ENCODE measurements around the gene PRPS1L1.

Gene PRPS1L1

DNA sequence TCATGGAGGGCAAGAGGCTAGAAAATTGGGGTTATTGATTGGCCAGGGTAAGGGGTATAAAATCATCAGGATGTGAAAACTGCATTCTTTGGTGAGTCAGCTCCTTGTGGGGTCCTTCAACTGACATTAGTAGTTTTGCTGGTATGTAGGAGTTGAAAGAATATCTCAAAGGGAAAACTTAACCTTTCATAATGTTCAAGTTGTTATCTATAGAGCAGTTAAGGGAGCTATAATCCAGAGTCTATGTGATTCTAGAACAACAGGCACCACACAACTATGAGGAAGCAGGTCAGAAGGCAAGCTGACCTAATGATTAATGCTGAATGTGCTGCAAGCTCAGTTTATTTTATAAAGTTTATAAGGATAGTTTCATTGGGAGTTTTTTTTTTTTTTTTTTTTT lies 13.7 kb downstream of the PRPS1L1 start:
- DNase-seq (ENCODE audit: low read depth): peak; percentile 75

DNA sequence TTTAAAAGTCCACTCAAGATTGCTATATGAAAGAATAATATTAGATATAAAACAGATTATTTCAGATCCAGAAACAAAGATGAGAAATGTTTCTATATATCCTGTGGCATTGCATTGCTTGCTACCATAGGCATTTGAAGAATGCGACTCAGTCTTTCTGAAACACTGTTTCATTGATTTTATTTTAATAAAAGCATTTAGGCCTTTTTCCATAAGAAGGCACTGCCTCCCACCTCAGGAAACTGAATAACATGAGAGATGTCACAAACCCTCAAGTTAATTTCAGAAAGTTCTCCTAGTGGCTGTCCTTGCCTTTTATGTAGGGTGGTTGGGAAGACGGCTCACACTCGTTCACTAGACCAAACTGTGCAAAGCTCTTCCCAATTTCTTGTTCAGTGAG lies 23.3 kb downstream of the PRPS1L1 start:
- peak; percentile 46 for DNase-seq (ENCODE audit: low read depth)

DNA sequence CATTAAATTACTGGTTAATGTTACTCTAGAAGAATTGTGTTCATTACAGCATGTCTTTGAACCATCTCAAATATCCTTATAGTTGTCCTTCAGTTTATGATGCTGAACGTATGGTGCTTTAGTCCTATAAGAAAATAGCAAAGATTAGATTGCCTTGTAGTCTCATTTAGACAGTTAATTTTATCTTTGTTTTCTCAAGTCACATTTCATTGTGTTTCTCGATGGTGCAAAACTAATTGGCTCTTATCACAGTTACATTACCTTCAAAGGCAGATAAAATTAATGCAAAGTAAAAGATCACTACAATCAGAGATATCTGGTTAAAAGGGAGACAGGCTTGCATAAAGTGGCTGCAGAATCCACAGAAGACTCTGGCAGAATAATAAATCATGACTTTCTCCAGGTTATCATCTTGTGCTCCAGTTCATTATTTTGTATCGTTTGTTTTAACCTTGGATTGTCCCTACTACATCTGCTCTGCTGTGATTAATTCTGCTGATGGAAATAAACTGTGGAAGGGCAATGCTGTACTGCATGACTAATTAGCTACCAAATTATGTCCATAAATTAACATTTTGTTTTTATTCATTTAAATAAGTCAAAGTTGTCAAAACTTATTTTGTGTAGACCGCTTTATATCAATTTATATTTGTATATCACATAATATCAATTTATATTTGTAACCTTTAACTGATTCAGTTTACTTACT lies 24.2 kb downstream of the PRPS1L1 start:
- no peak for DNase-seq (ENCODE audit: low read depth)

DNA sequence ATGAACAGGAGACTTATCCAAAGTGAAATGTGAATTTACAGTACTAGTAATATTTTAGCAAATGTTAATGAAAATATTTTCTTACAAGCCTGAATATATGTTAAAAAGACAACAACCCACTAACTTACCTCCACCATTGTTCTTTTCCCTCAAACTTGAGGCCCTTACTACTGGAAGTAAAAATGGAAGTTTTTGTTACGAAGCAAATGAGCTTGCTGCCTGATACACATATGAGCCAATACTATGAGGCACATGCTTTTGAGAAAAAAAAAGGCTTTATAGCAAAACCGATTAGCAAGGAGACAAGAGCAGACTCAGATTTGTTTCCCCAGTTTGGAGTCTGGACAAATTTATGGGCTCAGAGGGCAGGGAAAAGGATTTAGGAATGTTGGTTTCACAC lies 29.0 kb downstream of the PRPS1L1 start:
- no peak for DNase-seq (ENCODE audit: low read depth)

DNA sequence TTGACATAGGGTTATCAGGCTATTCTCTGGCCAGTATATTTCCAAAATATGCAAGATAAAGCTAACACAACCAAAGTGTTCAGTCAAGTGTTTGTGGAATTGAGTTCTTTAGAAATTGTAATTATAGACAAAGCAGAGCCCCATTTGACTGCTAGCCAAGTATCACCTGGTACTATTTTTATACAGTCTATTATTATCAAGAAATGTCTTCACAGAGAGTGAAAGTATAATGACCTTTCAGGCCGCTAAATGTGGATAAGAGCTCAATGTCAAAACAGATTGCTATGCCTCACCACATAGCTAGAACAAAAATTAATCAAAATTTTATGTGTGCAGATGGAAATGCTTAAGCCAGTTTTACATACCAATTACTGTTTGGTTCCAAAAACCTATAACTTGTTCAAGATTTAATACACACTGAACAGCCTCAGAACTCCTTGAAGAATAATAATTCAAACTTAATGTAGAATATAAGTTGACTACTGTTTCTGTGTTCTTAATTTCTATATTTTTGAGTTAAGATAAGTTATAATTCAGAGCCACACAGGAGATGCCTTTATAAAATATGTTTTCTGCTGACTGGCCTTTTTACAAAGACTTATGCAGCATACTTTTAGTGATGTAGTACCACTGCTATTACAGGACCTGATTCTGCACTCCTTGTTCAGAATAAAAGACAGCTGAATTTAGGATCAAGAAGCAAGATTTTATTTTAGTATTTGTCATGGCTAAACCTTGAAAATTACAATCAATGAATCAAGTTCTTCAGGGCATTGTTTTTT lies 31.0 kb downstream of the PRPS1L1 start:
- DNase-seq (ENCODE audit: low read depth): no peak

DNA sequence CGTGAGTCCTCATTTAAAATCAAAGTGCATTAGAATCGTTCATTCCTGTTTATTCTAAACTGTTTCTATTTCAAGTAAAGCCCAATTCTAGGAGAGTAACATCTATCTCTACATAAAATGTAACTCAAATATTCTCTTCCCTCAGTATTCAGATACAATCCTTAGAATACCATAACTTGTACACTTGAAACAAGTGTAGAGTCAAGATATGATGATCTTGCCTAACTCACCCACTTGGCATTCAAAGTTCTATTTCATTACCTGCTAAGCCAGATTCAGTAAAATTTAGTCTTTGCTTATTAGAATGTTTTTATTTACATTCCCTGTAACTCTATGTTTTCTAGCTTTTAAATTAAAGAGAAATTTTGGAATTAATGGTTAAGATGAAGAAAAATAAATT lies 31.6 kb downstream of the PRPS1L1 start:
- DNase-seq (ENCODE audit: low read depth): no peak

DNA sequence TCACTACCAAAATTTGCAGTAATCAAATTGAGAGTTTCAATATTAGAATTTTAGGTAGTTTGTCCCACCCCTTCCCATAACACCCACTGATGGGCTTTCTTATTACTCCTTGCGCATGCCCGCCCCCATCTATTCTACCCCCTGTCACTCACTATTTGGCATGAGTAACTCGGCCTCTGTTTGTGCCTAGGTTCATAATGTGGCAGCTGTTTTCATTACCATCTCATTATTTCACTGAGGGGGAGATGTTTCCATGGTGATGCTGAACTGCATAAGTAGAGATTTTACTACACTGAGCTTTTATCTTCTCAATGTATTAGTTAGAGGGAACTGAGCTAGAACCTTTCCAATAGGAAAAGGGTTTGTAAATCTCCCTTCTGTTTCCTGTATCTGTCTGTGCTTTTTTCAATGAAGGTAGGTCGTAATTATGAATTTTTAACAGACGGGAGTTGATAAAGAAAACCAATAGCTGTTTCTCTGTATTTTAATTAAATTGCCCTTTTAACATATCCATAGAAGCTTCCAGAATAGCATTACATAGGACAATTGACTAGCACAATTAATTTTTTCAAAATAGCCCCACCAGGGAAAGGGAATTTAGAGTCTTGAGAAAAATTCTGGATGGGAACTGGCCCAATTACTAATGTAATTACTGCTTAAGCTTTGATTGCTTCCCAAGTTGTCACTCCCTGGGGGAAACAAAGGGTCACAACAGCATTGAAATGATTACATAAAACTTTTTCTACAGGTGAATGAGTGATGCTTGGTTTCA lies 33.4 kb downstream of the PRPS1L1 start:
- no peak for DNase-seq (ENCODE audit: low read depth)

DNA sequence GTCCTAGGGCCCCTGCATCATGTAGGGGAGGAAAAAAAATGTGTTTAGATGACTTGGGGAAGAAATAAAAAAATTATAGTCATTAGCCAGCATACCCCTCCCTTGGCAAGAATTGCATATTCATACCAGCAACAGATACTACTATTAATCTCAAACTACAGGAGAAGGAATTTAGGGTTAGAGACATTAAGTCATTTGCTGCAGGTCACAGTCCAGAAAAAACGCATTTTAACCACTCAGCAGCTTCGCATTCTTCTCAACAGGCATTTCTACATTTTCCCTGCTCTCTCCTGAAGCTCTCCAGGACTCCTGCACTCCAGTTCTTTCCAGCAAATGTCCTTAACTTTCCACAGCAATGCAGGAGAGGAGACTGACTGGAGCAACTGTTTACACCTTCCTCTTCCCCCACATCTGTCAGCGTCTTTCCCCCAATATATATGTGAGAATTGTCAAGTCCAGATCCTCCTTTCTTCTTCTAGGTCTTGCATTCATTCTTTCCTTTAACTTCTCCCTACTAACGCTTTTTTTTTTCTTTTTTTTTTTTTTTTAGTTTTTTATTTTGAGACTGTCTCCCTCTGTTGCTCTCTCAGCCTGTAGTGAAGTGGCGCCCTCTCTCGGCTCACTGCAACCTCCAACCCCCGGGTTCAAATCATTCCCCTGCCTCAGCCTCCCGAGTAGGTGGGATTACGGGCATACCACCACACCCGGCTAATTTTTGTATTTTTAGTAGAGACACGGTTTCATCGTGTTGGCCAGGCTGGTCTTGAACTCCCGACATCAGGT lies 35.6 kb downstream of the PRPS1L1 start:
- no peak for DNase-seq (ENCODE audit: low read depth)

DNA sequence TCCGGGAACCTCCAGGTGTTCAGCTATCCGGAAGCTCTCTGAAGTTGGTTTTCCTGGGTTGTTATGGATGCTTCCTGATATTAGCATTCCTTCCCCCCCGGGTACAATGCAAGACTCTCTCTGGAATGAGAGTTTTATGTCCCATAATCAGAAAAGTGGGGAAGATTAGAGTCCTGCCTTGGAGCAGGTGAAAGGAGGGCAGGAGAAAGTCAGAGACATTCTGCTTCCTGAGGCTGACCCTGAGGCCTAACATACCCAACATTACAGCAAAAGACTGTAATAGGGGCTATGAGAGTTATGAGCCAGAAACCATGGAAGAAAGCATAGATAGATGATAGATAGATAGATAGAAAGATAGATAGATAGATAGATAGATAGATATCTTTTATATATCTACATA lies 36.9 kb downstream of the PRPS1L1 start:
- DNase-seq (ENCODE audit: low read depth): no peak

DNA sequence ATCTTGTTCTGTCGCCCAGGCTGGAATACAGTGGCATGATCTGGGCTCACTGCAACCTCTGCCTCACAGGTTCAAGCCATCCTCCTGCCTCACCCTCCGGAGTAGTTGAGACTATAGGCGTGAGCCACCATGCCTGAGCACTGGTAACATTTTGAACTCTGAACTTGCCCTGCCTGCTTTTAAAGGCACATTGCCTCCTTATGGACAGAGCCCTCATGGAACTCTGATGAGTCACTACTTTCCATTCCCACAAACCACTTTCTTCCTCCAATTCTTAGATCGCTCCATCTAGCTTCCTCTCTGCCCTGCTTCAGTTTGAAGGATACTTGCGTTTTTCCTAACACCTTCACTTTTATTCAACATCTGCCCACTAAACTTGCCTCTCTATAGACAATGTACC lies 38.1 kb downstream of the PRPS1L1 start:
- peak; percentile 55 for DNase-seq (ENCODE audit: low read depth)

DNA sequence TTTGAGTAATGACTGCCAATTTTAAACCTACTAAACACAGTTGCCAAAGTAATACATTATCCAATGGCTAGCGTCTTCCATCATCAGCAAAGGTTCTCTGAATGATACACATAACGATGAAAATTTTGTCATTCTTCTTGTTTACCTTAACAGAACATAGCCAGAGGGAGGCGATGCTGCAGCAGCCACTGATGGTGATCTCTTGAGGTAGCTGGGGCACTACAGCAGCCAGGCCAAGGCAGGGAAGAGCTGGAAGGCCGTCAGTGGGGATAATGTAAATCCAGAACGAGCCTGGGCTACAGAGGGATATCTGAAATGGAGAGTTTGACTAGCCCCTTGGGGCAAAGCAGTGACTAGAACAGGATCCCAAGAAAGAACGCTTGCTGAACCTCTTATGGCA lies 38.8 kb downstream of the PRPS1L1 start:
- DNase-seq (ENCODE audit: low read depth): no peak

DNA sequence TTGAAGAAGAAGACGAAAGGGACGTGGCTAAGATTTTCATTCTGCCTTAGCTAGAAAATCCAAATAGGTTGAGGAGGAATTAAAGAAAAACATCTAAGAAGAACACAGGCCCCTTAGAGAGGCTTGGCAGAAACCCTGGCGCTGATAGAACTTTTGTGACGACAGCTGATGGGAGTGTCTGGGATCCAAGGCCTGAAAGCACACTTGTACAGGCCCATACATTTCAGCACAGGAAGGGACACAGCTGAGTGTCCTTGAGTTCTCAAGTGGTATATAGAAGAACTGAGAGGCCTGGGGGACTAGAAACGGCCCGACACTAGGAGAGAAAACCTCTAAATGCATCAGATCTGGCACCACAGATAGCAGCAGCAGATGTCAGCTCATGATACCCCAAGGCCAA lies 39.5 kb downstream of the PRPS1L1 start:
- no peak for DNase-seq (ENCODE audit: low read depth)

DNA sequence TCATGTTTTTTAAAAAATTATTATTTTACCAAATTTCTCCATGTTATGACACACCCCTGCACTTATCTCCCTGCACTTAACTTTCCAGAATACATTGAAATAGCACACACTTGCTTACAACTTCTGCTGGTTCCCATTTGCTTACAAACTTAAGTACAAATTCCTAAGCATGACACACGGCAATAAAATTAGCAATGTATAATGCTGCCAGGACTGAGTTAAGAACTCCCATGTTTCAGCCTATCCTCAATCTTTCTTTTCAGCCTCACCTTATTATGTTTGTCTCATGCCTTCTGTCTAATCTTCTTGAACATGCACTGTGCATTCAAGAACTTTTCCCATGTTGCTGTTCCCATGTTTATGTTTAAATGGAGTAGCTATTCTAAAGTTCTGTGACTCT lies 40.8 kb downstream of the PRPS1L1 start:
- peak; percentile 90 for DNase-seq (ENCODE audit: low read depth)

DNA sequence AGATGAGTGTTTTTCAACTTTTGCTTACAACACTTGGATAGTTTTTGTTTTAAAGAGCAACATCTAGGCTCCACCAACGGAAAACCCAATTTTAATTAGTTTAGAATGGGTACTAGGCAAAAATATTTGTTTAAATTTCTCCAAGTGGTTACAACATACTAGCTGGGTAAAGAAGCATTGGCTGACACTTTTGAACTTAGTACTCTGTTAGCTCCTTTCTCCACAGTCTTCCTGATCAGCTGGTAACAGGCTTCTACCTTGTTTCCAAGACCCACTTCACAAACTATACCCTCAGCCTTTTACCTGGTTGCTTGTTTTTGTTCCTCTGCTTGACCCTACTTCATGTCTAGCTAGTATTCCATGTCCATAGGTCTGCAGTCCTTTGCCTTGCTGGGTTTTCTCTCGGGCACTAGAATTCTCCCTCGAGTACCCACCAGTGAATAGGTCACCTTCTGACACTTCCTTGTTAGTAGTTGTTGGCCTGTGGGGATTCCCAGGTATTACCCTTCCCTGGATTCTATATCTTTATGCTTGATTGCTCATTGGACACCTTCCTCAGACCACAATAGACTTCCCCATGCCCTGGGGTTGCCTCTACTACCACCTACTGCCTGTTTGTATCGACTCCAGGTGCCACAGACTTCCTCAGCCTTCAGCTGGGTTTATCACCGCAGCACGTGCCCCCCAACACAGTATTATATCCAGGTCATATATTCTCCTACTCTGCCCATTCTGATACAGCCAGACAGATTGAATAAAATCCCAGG lies 42.0 kb downstream of the PRPS1L1 start:
- no peak for DNase-seq (ENCODE audit: low read depth)

DNA sequence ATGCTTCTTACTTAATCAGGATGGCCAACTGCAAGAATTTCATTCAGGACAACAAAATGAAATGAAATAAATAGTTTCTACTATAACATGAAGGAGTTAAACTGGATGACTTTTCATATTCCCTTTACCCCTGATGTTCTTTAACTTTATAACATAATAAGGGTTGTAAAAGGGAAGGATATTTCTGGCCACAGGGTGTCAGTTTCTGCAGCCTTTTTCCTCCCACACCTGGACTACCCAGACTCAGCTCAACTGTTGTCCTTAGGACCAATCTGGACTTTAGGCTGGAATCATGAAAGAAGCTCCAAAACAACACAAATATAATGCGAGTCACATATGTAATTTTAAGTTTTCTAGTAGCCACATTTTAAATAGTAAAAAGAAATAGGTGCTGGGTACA lies 43.4 kb downstream of the PRPS1L1 start:
- no peak for DNase-seq (ENCODE audit: low read depth)

DNA sequence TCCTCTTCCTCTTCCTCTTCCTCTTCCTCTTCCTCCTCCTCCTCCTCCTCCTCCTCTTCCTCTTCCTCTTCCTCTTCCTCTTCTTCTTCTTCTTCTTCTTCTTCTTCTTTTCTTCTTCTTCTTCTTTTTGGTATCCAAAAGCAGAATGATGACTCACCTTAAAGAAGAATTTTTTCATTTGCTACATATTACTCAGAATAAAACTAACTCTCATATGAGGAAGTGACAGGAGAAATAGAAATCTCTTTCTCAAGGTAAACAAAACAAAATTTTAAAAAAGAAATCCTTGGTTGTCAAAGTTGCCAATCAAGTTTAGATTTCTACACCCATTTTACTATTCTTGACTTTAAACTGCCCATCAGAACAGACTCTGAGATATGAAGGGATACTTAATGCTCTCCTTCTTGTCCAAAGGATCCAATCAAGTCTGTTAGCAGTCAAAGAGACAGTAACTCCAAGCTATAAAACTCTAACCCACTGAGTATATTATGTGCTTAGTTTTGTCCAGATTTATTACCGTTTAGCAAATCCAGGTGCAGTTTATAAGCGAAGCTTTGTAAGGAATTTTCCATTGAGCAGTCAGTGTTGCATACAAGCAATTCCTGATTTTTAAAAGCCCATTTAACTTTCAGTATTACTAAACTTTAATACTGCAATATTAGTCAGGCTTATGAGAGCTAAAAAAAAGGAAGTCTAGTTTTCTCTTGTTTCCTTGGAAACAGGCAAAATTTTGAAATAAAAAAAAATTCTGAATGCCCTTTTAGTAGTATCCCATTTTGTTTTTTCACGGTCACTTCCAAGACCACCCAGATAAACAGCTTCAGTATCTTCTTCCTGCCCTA lies 44.2 kb downstream of the PRPS1L1 start:
- DNase-seq (ENCODE audit: low read depth): no peak

DNA sequence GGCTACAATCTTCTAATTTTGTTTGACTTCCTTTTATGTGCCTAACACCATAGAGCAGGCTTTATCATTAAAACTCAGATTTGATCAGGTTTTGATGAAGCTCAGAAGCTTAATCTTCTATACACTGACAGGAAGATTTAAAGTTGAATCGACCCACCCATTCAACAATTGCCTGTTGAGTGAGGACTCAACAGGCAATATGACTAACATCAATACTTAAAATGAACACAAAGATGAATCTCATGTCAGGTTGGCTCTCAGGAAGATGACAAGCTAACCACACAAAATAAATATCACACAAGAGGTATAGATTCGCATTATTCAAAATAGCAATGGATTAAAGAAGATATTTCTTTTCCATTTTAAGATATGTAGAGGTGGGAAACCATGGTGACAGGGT lies 50.7 kb downstream of the PRPS1L1 start:
- no peak for DNase-seq (ENCODE audit: low read depth)
